ENCODE measurements around the gene ATG2A.

Gene ATG2A

GRCh38 chr11:64947208-64947814 lies 30.3 kb upstream of the ATG2A start:
- no peak overlapping the region for H3K4me3 ChIP-seq (ENCODE audit: low read depth, low read length)
- no peak for TF ChIP-seq CTCF (IDR thresholded peaks at IDR 0.05; ENCODE audit: borderline replicate concordance, insufficient read depth, low read depth, low read length)

- no peak overlapping the region for H3K4me3 ChIP-seq (ENCODE audit: low read depth, low read length)
- no peak for TF ChIP-seq CTCF (IDR thresholded peaks at IDR 0.05; ENCODE audit: borderline replicate concordance, insufficient read depth, low read depth, low read length)
Observed at GRCh38 chr11:64936539-64936938, 19.5 kb upstream of the ATG2A start.

- no peak for TF ChIP-seq CTCF (IDR thresholded peaks at IDR 0.05; ENCODE audit: borderline replicate concordance, insufficient read depth, low read depth, low read length)
- no peak within 1 kb of the TSS for H3K4me3 ChIP-seq (ENCODE audit: low read depth, low read length)
Observed at GRCh38 chr11:64935359-64936081, 18.5 kb upstream of the ATG2A start, which contains the start of gene GPHA2. GPHA2 (minus strand) TSS chr11:64935893; CDS start chr11:64935460, 433 bp downstream.

GRCh38 chr11:64934682-64935358 lies 17.8 kb upstream of the ATG2A start:
- H3K4me3 ChIP-seq (ENCODE audit: low read depth, low read length) = no peak overlapping the region

GRCh38 chr11:64933935-64934681 lies 17.1 kb upstream of the ATG2A start:
- H3K4me3 ChIP-seq (ENCODE audit: low read depth, low read length) = no peak overlapping the region
- no peak for TF ChIP-seq CTCF (IDR thresholded peaks at IDR 0.05; ENCODE audit: borderline replicate concordance, insufficient read depth, low read depth, low read length)

More at GRCh38 chr11:64934682-64935358, 17.8 kb upstream of the ATG2A start:
- TF ChIP-seq CTCF (IDR thresholded peaks at IDR 0.05; ENCODE audit: borderline replicate concordance, insufficient read depth, low read depth, low read length) = no peak

GRCh38 chr11:64933213-64933934 lies 16.4 kb upstream of the ATG2A start:
- no peak overlapping the region for H3K4me3 ChIP-seq (ENCODE audit: low read depth, low read length)
- TF ChIP-seq CTCF (IDR thresholded peaks at IDR 0.05; ENCODE audit: borderline replicate concordance, insufficient read depth, low read depth, low read length) = no peak

Measured in GM12875 (cell line).